ENCODE data around the gene XAB2. TPM values are rescaled to one million over a fixed set of nuclear protein-coding genes. Genes with fewer than 3 reads are reported as not detected.
"Not testable (repeated sequence)": the region's sequence is repeated elsewhere in the genome, so short reads cannot be mapped to it uniquely, and the experiment has no call there.

The XAB2 gene
- total and polyA plus RNA-seq, 7 experiments from 2014 or later: 6.4 to 79.8 (median 61.1) TPM

DNA sequence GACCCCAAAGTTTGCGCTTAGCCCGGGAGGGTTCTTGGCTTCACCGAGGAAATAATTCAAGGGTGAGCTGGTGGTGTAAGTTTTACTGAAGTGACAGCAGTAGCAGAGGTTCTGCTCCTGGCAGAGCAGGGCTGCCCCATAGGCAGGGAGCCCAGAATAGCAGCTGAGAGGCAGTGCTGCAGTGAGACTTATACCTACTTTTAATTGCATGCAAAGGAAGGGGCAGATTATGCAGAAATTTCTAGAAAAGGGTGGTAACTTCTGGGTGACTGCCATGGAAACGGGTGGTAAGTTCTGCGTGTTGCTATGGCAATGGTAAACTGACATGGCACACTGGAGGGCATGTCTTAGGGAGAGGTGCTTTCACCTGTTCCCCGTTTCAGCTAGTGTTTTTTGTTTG is 51.2 kb downstream of the XAB2 start:
- no peaks in the 10 kb centered on the region for H3K36me3 Mint-ChIP-seq
- H3K9me3 ChIP-seq (ENCODE audit: control insufficient read depth in 2 of 3, low read length in 3 of 3): no peaks in the 10 kb centered on the region
- H3K4me1 ChIP-seq (ENCODE audit: control insufficient read depth in 2 of 2, insufficient read depth in 2 of 2, low read length in 2 of 2): no peaks in the 10 kb centered on the region
- intact Hi-C loops (cut with micrococcal nuclease): no loop called here
- peaks cover 0 to 1% (median 0%) of the 10 kb centered on the region in 11 donors for H3K9me3 Mint-ChIP-seq
- H3K36me3 ChIP-seq (ENCODE audit: control insufficient read depth in 2 of 3, insufficient read depth in 3 of 3, low read length in 3 of 3): no peaks in the 10 kb centered on the region
- H3K4me1 Mint-ChIP-seq: no peaks in the 10 kb centered on the region
- ChIA-PET POLR2A (no interaction called here), CTCF (no interaction called here)
- no peak overlapping the region for H3K27ac Mint-ChIP-seq
- H3K4me3 Mint-ChIP-seq: no peak overlapping the region
- H3K27me3 Mint-ChIP-seq: peaks cover 0 to 11% (median 9%) of the 10 kb centered on the region in 5 donors
- H3K27me3 ChIP-seq (ENCODE audit: control insufficient read depth in 2 of 2, insufficient read depth in 2 of 2, low read length in 2 of 2): no peaks in the 10 kb centered on the region
- ATAC-seq: no peak
- DNase-seq: no peak
- no peak overlapping the region for H3K4me3 ChIP-seq (ENCODE audit: low read length)
- no peak overlapping the region for H3K27ac ChIP-seq (ENCODE audit: low read depth, low read length)

GRCh38 chr19:7577422-7577821 is 51.9 kb downstream of the XAB2 start:
- H3K4me1 Mint-ChIP-seq; H3K36me3 Mint-ChIP-seq; H3K4me3 Mint-ChIP-seq; H3K9me3 Mint-ChIP-seq; CTCF ChIA-PET; H3K9me3 ChIP-seq (ENCODE audit: control insufficient read depth in 2 of 3, low read length in 3 of 3); intact Hi-C loops (cut with micrococcal nuclease); H3K27me3 ChIP-seq (ENCODE audit: control insufficient read depth in 2 of 2, insufficient read depth in 2 of 2, low read length in 2 of 2); H3K4me3 ChIP-seq (ENCODE audit: low read length); H3K27ac ChIP-seq (ENCODE audit: low read depth, low read length); DNase-seq; POLR2A ChIA-PET; H3K36me3 ChIP-seq (ENCODE audit: control insufficient read depth in 2 of 3, insufficient read depth in 3 of 3, low read length in 3 of 3); H3K4me1 ChIP-seq (ENCODE audit: control insufficient read depth in 2 of 2, insufficient read depth in 2 of 2, low read length in 2 of 2); H3K27ac Mint-ChIP-seq; ATAC-seq: not testable (repeated sequence)
- H3K27me3 Mint-ChIP-seq: peaks cover 0 to 11% (median 9%) of the 10 kb centered on the region in 5 donors

- no peak overlapping the region for H3K27ac Mint-ChIP-seq
- peak; percentile 73 for ATAC-seq
- CTCF ChIA-PET: interaction anchor here (0.7 kb wide), 1 partner anchor 195 kb away, joined by 5 read pairs; no protein-coding TSS in a partner anchor
- no peak overlapping the region for H3K27ac ChIP-seq (ENCODE audit: low read depth, low read length)
- no peaks in the 10 kb centered on the region for H3K27me3 ChIP-seq (ENCODE audit: control insufficient read depth in 2 of 2, insufficient read depth in 2 of 2, low read length in 2 of 2)
- H3K9me3 ChIP-seq (ENCODE audit: control insufficient read depth in 2 of 3, low read length in 3 of 3): no peaks in the 10 kb centered on the region
- H3K27me3 Mint-ChIP-seq: peaks cover 0 to 11% (median 9%) of the 10 kb centered on the region in 5 donors
- H3K4me1 Mint-ChIP-seq: no peaks in the 10 kb centered on the region
- POLR2A ChIA-PET: no interaction called here
- no peak overlapping the region for H3K4me3 ChIP-seq (ENCODE audit: low read length)
- H3K9me3 Mint-ChIP-seq: peaks cover 0 to 1% (median 0%) of the 10 kb centered on the region in 11 donors
- no peaks in the 10 kb centered on the region for H3K4me1 ChIP-seq (ENCODE audit: control insufficient read depth in 2 of 2, insufficient read depth in 2 of 2, low read length in 2 of 2)
- no peaks in the 10 kb centered on the region for H3K36me3 Mint-ChIP-seq
- intact Hi-C loops (cut with micrococcal nuclease): no loop called here
- no peak for DNase-seq
- no peaks in the 10 kb centered on the region for H3K36me3 ChIP-seq (ENCODE audit: control insufficient read depth in 2 of 3, insufficient read depth in 3 of 3, low read length in 3 of 3)
- no peak overlapping the region for H3K4me3 Mint-ChIP-seq
Observed at GRCh38 chr19:7575434-7576040, 53.8 kb downstream of the XAB2 start.

- DNase-seq (no peak), ATAC-seq (no peak)
- Mint-ChIP-seq H3K27ac (no peak overlapping the region), H3K9me3 (no peaks in the 10 kb centered on the region), H3K36me3 (no peaks in the 10 kb centered on the region), H3K27me3 (peaks cover 0 to 6% (median 2%) of the 10 kb centered on the region in 5 donors), H3K4me3 (no peak overlapping the region), H3K4me1 (peaks cover 0 to 4% (median 0%) of the 10 kb centered on the region in 7 donors)
- Histone ChIP-seq H3K4me1 (ENCODE audit: control insufficient read depth in 2 of 2, insufficient read depth in 2 of 2, low read length in 2 of 2) (no peaks in the 10 kb centered on the region), H3K27ac (ENCODE audit: low read depth, low read length) (no peak overlapping the region), H3K9me3 (ENCODE audit: control insufficient read depth in 2 of 3, low read length in 3 of 3) (no peaks in the 10 kb centered on the region), H3K27me3 (ENCODE audit: control insufficient read depth in 2 of 2, insufficient read depth in 2 of 2, low read length in 2 of 2) (no peaks in the 10 kb centered on the region), H3K36me3 (ENCODE audit: control insufficient read depth in 2 of 3, insufficient read depth in 3 of 3, low read length in 3 of 3) (no peaks in the 10 kb centered on the region), H3K4me3 (ENCODE audit: low read length) (no peak overlapping the region)
- intact Hi-C loops (cut with micrococcal nuclease): no loop called here
- POLR2A ChIA-PET: no interaction called here
- CTCF ChIA-PET: interaction anchor here (0.6 kb wide), 1 partner anchor 464 kb away, joined by 3 read pairs; no protein-coding TSS in a partner anchor
Observed at GRCh38 chr19:7570761-7571160, 58.6 kb downstream of the XAB2 start.

Small RNAs within 50 kb of the gene (microRNA-seq; reads per million reads assigned to microRNA genes)
- gene MIR6792 (ENCODE audit: borderline microRNAs expressed): not detected

Other genes with a start within 250 kb of the XAB2 start
- 1 to 10 TPM in 1 of 5 experiments, under 1 TPM in 4; 0.59 to 1.2 (median 0.76) TPM for gene PEX11G, start 140.5 kb downstream of the XAB2 start, total RNA-seq
- 1 to 10 TPM in 1 of 2 donors, under 1 TPM in 1; 0.89 to 1.6 TPM for gene PEX11G, start 140.5 kb downstream of the XAB2 start, polyA plus RNA-seq
- gene ZNF358, start 113.4 kb downstream of the XAB2 start, total RNA-seq: 10 to 100 TPM in 1 of 5 experiments, 1 to 10 TPM in 4; 5.7 to 10.1 (median 7.2) TPM
- 1 to 10 TPM; 1.4 to 2.6 TPM for gene ZNF358, start 113.4 kb downstream of the XAB2 start, polyA plus RNA-seq
- 10 to 100 TPM; 13.8 to 49.2 (median 18.1) TPM for gene MCOLN1, start 106.9 kb downstream of the XAB2 start, total RNA-seq
- gene MCOLN1, start 106.9 kb downstream of the XAB2 start, polyA plus RNA-seq: 10 to 100 TPM in 1 of 2 donors, 1 to 10 TPM in 1; 8.8 to 11.7 TPM
- 100 to 1,000 TPM in 4 of 5 experiments, 10 to 100 TPM in 1; 82.0 to 157 (median 133) TPM for gene PNPLA6, start 93.8 kb downstream of the XAB2 start, total RNA-seq
- 10 to 100 TPM in 1 of 2 donors, 1 to 10 TPM in 1; 5.3 to 12.7 TPM for gene PNPLA6, start 93.8 kb downstream of the XAB2 start, polyA plus RNA-seq
- under 1 TPM in 4 of 5 experiments, not detected in 1; 0.16 to 0.76 (median 0.35) TPM for gene CAMSAP3, start 33.7 kb downstream of the XAB2 start, total RNA-seq
- under 1 TPM; 0.06 to 0.07 TPM for gene CAMSAP3, start 33.7 kb downstream of the XAB2 start, polyA plus RNA-seq
- 100 to 1,000 TPM; 112 to 134 (median 117) TPM for gene PET100, start 248 bp upstream of the XAB2 start, total RNA-seq
- gene PET100, start 248 bp upstream of the XAB2 start, polyA plus RNA-seq: 100 to 1,000 TPM; 158 to 274 TPM
- gene PCP2, start 4.2 kb upstream of the XAB2 start, total RNA-seq: 10 to 100 TPM in 1 of 5 experiments, 1 to 10 TPM in 4; 2.2 to 13.4 (median 5.4) TPM
- not detected for gene PCP2, start 4.2 kb upstream of the XAB2 start, polyA plus RNA-seq
- gene STXBP2, start 7.6 kb upstream of the XAB2 start, total RNA-seq: 100 to 1,000 TPM; 158 to 411 (median 187) TPM
- gene STXBP2, start 7.6 kb upstream of the XAB2 start, polyA plus RNA-seq: 10 to 100 TPM; 52.8 to 61.1 TPM
- gene RETN, start 39.5 kb upstream of the XAB2 start, total RNA-seq: 1 to 10 TPM in 1 of 5 experiments, not detected in 4; 3.4 TPM
- not detected for gene RETN, start 39.5 kb upstream of the XAB2 start, polyA plus RNA-seq
- gene MCEMP1, start 47.5 kb upstream of the XAB2 start, total RNA-seq: 10 to 100 TPM in 1 of 5 experiments, 1 to 10 TPM in 1, not detected in 3; 1.2 to 12.3 TPM
- not detected for gene MCEMP1, start 47.5 kb upstream of the XAB2 start, polyA plus RNA-seq
- gene TRAPPC5, start 51.3 kb upstream of the XAB2 start, total RNA-seq: 10 to 100 TPM; 43.7 to 79.3 (median 75.4) TPM
- gene TRAPPC5, start 51.3 kb upstream of the XAB2 start, polyA plus RNA-seq: 100 to 1,000 TPM; 165 to 191 TPM
- gene FCER2, start 72.6 kb upstream of the XAB2 start, total RNA-seq: 1 to 10 TPM in 2 of 5 experiments, under 1 TPM in 1, not detected in 2; 0.32 to 3.8 (median 1.3) TPM
- gene FCER2, start 72.6 kb upstream of the XAB2 start, polyA plus RNA-seq: under 1 TPM; 0.48 to 0.52 TPM
- 1 to 10 TPM in 1 of 5 experiments, not detected in 4; 1.2 TPM for gene CLEC4G, start 102.6 kb upstream of the XAB2 start, total RNA-seq
- gene CLEC4G, start 102.6 kb upstream of the XAB2 start, polyA plus RNA-seq: not detected
- gene CD209, start 118.0 kb upstream of the XAB2 start, total RNA-seq: under 1 TPM in 3 of 5 experiments, not detected in 2; 0.27 to 0.68 (median 0.32) TPM
- gene CD209, start 118.0 kb upstream of the XAB2 start, polyA plus RNA-seq: not detected
- not detected for gene CLEC4M, start 133.7 kb upstream of the XAB2 start, total RNA-seq
- gene CLEC4M, start 133.7 kb upstream of the XAB2 start, polyA plus RNA-seq: under 1 TPM in 1 of 2 donors, not detected in 1; 0.74 TPM
- gene EVI5L, start 200.7 kb upstream of the XAB2 start, total RNA-seq: 10 to 100 TPM in 3 of 5 experiments, 1 to 10 TPM in 2; 7.4 to 12.2 (median 11.4) TPM
- 1 to 10 TPM; 2.5 to 3.8 TPM for gene EVI5L, start 200.7 kb upstream of the XAB2 start, polyA plus RNA-seq
- gene PRR36, start 244.8 kb upstream of the XAB2 start, total RNA-seq: 1 to 10 TPM in 1 of 5 experiments, under 1 TPM in 3, not detected in 1; 0.08 to 1.2 (median 0.16) TPM
- under 1 TPM; 0.08 to 0.12 TPM for gene PRR36, start 244.8 kb upstream of the XAB2 start, polyA plus RNA-seq

All from naive thymus-derived CD4-positive, alpha-beta T cell (primary cell).